ENCODE data around the gene NPDC1. TPM values are rescaled to one million over a fixed set of nuclear protein-coding genes. Genes with fewer than 3 reads are reported as not detected.
A peak's percentile ranks its signal among the peaks of the same experiment; 100 is the strongest.

NPDC1 gene
- total and polyA plus RNA-seq, 2 of the 8 experiments (the other 6 are each of a cell fraction or from before 2014, with no cell fraction given): 26.2 to 44.1 TPM

DNA sequence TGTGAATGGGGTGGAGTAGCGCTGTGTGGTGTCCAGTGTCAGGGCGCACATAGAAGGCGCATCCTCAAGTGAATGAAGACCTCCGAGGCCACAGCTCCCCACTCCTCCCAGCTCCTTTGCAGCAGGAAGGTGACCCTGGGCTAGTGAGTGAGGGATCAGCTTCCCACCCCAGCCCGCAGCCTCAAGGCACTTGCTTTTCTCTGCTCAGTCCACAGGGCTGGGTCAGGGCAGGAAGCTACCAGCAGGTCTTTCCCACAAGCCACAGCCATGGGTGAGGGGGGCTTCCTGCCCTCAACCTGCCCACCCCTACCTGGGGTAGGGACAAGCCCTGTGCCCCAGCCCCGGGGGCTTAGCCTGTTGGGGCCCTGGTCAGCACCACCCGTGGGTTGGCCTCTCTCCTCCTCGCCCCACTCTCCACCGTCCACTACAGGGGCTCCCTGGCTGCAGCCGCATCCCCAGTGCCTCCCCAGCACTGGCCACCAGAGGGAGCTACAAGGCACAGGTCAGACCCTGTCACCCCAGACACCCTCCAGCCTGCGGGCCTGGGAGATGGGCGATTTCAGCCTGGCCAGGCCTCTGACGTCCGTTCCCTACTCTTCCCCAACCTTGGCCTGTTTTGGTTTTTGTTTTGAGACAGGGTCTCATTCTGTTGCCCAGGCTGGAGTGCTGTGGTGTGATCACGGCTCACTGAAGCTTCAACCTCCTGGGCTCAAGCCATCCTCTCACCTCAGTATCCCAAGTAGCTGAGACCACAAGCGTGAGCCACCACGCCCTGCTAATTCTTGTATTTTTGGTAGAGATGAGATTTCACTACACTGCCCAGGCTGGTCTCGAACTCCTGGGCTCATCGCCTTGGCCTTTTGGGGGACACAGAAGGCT lies 16.7 kb downstream of the NPDC1 start:
- POLR2A ChIA-PET (ENCODE audit: partially characterized antibody): interaction anchor here (1.0 to 1.9 kb wide), 6 partner anchors 15 to 213 kb away, joined by 3 to 6 read pairs (median 4); partner anchors contain the start of gene TUBB4B
- peak overlapping the region; percentile 39 to 91; a peak in 2 of 4 replicates for H3K4me2 ChIP-seq (ENCODE audit: insufficient read depth in 1 of 2, low read depth in 2 of 2, low read length in 2 of 2)
- TF ChIP-seq EZH2 (IDR thresholded peaks at IDR 0.05; ENCODE audit: low read depth, low read length, severe bottlenecking) (peak; percentile 17), TAF7 (optimal IDR thresholded peaks at IDR 0.05; ENCODE audit: borderline replicate concordance, low read depth, low read length) (no peak), RBBP5 (IDR thresholded peaks at IDR 0.05; ENCODE audit: borderline replicate concordance, low read depth, low read length) (no peak), SIN3A (conservative IDR thresholded peaks at IDR 0.05 in 1 of 2, IDR thresholded peaks at IDR 0.05 in 1 of 2; ENCODE audit: low read depth in 1 of 2, low read length in 2 of 2) (no peak), YY1 (IDR thresholded peaks at IDR 0.05; ENCODE audit: low read depth, low read length) (0 out of 2 replicates have a peak, but pooled peaks have one; percentile 28), GABPA (IDR thresholded peaks at IDR 0.05; ENCODE audit: borderline replicate concordance, insufficient read depth, low read length) (peak; percentile 63; the same call in 1 of the 2 replicates)

More for the DNA sequence above, 16.7 kb downstream of the NPDC1 start:
- H3K9ac ChIP-seq (replicated peaks in 1 of 4; ENCODE audit: extremely low read depth in 1 of 4, low read depth in 3 of 4, low read length in 3 of 4): no peak overlapping the region
- H2AFZ ChIP-seq (ENCODE audit: low read length): no peak overlapping the region
- no peaks in the 10 kb centered on the region for H3K36me3 ChIP-seq (ENCODE audit: control insufficient read depth in 2 of 4, insufficient read depth in 4 of 4, low read length in 3 of 4)
- peak overlapping the region; percentile 33; the same call in 1 of the 2 replicates for H2BK12ac ChIP-seq (ENCODE audit: low read depth, low read length)
- no peak overlapping the region for H3K23ac ChIP-seq (ENCODE audit: insufficient read length)
- H3K18ac ChIP-seq (ENCODE audit: extremely low read depth, low read length): 0 out of 2 replicates have a peak overlapping the region, but pooled peaks have one; percentile 38
- H3K4me1 ChIP-seq (replicated peaks in 1 of 4; ENCODE audit: control insufficient read depth in 3 of 4, insufficient read depth in 4 of 4, low read length in 3 of 4): peaks cover 0 to 11% (median 3%) of the 10 kb centered on the region in 4 experiments; a peak in 5 of 7 replicates
- H3K27me3 ChIP-seq (replicated peaks in 1 of 4; ENCODE audit: control insufficient read depth in 3 of 4, extremely low read depth in 1 of 4, insufficient read depth in 3 of 4, low read length in 3 of 4): peaks cover 1 to 27% (median 15%) of the 10 kb centered on the region in 4 experiments; a peak in 6 of 7 replicates
- CTCF ChIA-PET (ENCODE audit: partially characterized antibody): interaction anchor here (0.6 to 8.5 kb wide), 84 partner anchors 8 to 1038 kb away, joined by 3 to 110 read pairs (median 5); partner anchors contain the start of genes AJM1, C8G, CLIC3 and GRIN1
- no peak overlapping the region for H2AK5ac ChIP-seq (ENCODE audit: low read depth, low read length)
- H2BK120ac ChIP-seq (replicated peaks; ENCODE audit: low read depth, low read length): no peak overlapping the region
- no peak overlapping the region for H2BK20ac ChIP-seq (ENCODE audit: low read length)
- no peak overlapping the region for H4K5ac ChIP-seq (ENCODE audit: insufficient read length, low read depth, low read length)
- H4K20me1 ChIP-seq (replicated peaks in 1 of 2; ENCODE audit: control insufficient read depth in 1 of 2, insufficient read depth in 2 of 2, low read length in 2 of 2): no peaks in the 10 kb centered on the region
- H3K4ac ChIP-seq (replicated peaks; ENCODE audit: insufficient read length, low read depth, low read length): no peak overlapping the region
- WGBS, 2 experiments (ENCODE audit: extremely low coverage in 1 of 2, insufficient coverage in 1 of 2, insufficient read length in 1 of 2, insufficient replicate concordance in 2 of 2, low coverage in 1 of 2, low lambda C conversion rate in 2 of 2, missing lambda C conversion rate in 1 of 2): 49% methylated on average over 19 of the region's 19 CpGs; no CpG with 5 or more reads in 1 of the 2 experiments
- peak overlapping the region in 1 of 4 experiments; percentile 78; a peak in 4 of 8 replicates for H3K4me3 ChIP-seq (ENCODE audit: extremely low read depth in 1 of 4, insufficient read depth in 2 of 4, low read depth in 3 of 4, low read length in 4 of 4)
- H2BK15ac ChIP-seq (ENCODE audit: low read length): 0 out of 2 replicates have a peak overlapping the region, but pooled peaks have one; percentile 40
- H3K79me2 ChIP-seq (ENCODE audit: control insufficient read depth in 1 of 2, insufficient read depth in 2 of 2, low read length in 2 of 2): no peaks in the 10 kb centered on the region
- no peaks in the 10 kb centered on the region for H3K9me3 ChIP-seq (ENCODE audit: insufficient read depth in 2 of 2, low read depth in 1 of 2, low read length in 1 of 2)
- DNase-seq (ENCODE audit: low read depth in 1 of 2, low spot score in 2 of 2) (peak in 1 of 2 experiments; percentile 98), FAIRE-seq (peak; percentile 69)
- H3K79me1 ChIP-seq (ENCODE audit: low read depth, low read length): no peaks in the 10 kb centered on the region
- no peak overlapping the region for H2BK5ac ChIP-seq (ENCODE audit: low read depth, low read length)
- H3K56ac ChIP-seq (replicated peaks; ENCODE audit: insufficient read length, low read depth, low read length): no peak overlapping the region
- H3K27ac ChIP-seq (ENCODE audit: low read depth, low read length): no peak overlapping the region
- no peak overlapping the region for H3K14ac ChIP-seq (ENCODE audit: insufficient read length)
- peaks cover 4% of the 10 kb centered on the region; the same call in 1 of the 2 replicates for H3K23me2 ChIP-seq (ENCODE audit: low read depth, low read length)
- H4K91ac ChIP-seq (replicated peaks; ENCODE audit: insufficient read length, low read length): no peak overlapping the region
- no peak overlapping the region for H4K8ac ChIP-seq (ENCODE audit: extremely low read depth, insufficient read depth, low read length)
